Endothelial cell of umbilical vein (primary cell): ENCODE results near the gene PLOD2. TPM values are rescaled to one million over a fixed set of nuclear protein-coding genes. Genes with fewer than 3 reads are reported as not detected.

Source experiments
- BruUV-seq: library from RNA; stranded (reverse); fragments of 400-500 nt; replicated peaks from 2 replicates; lab custom pipeline; 2021; lab: Mats Ljungman, UMichigan
- CTCF ChIA-PET: fragments of 300-600, 350-600 bp; sonication (Branson Sonifier 250); formaldehyde crosslinking; loops from one replicate; lab custom pipeline; 2021; ENCODE audit warnings: antibody characterized with exemption, inconsistent platforms; lab: Charles Lee
- POLR2A ChIA-PET: fragments of 300-600, 350-600 bp; sonication (Branson Sonifier 250); formaldehyde crosslinking; loops from one replicate; lab custom pipeline; 2021; ENCODE audit warnings: antibody characterized with exemption, inconsistent platforms; lab: Charles Lee
- DNase-seq: peaks from one replicate; pipeline ENCODE4 v3.0.0-alpha.2; 2011; ENCODE audit warnings: low read depth, low spot score
- FAIRE-seq: peaks from 2 replicates; lab custom pipeline; 2011; peaks lifted over from hg19 to GRCh38; lab: Jason Lieb, UNC
- H2AFZ ChIP-seq: 2 replicates; pipeline ENCODE4 v1.6.0; 2012; ENCODE audit warnings: low read depth, low read length, control low read depth, inconsistent platforms
- H3K27ac ChIP-seq: 2 replicates; pipeline ENCODE4 v1.5.1; 2011; ENCODE audit warnings: low read depth, mild to moderate bottlenecking, control low read depth, low read length, moderate library complexity; ENCODE audit not compliant: insufficient read depth
- H3K27me3 ChIP-seq, 2 experiments: 2 replicates each; pipeline versions ENCODE4 v1.6.0 to v1.6.1; 2011; ENCODE audit warnings: low read length in 2 of 2, mixed read lengths in 1 of 2; ENCODE audit not compliant: control insufficient read depth in 2 of 2, insufficient read depth in 2 of 2
- H3K36me3 ChIP-seq, 2 experiments: 2 replicates in 1 of 2; 3 replicates in 1 of 2; pipeline ENCODE4 v1.5.1; 2011; ENCODE audit warnings: low read length in 2 of 2, mild to moderate bottlenecking in 1 of 2, moderate library complexity in 1 of 2; ENCODE audit not compliant: control insufficient read depth in 2 of 2, insufficient read depth in 2 of 2; ENCODE audit errors: extremely low read depth in 1 of 2
- H3K4me1 ChIP-seq: 3 replicates; pipeline ENCODE4 v1.5.1; 2011; ENCODE audit warnings: mild to moderate bottlenecking, low read length; ENCODE audit not compliant: control insufficient read depth, insufficient read depth; ENCODE audit errors: extremely low read depth
- H3K4me2 ChIP-seq: 2 replicates; pipeline ENCODE4 v1.6.1; 2011; ENCODE audit warnings: low read length, control low read depth, mixed read lengths; ENCODE audit not compliant: insufficient read depth
- H3K4me3 ChIP-seq, 3 experiments: fragments of 200-600 bp in 1 of 3; sonication (generic), shearing (Covaris generic) in 1 of 3; replicated peaks in 1 of 3; 2 replicates each; pipeline ENCODE4 v1.5.1; 2011 to 2016; ENCODE audit warnings: control low read depth in 3 of 3, low read length in 3 of 3, mild to moderate bottlenecking in 2 of 3, inconsistent platforms in 1 of 3, low read depth in 1 of 3, moderate library complexity in 1 of 3; ENCODE audit not compliant: insufficient read depth in 1 of 3
- H3K79me2 ChIP-seq: 2 replicates; pipeline ENCODE4 v1.6.0; 2012; ENCODE audit warnings: low read length, inconsistent platforms; ENCODE audit not compliant: control insufficient read depth, insufficient read depth
- H3K9ac ChIP-seq: replicated peaks from 2 replicates; pipeline ENCODE3; 2011; ENCODE audit warnings: low read length, control low read depth; ENCODE audit not compliant: insufficient read depth; ENCODE audit errors: extremely low read depth
- H3K9me1 ChIP-seq: replicated peaks from 3 replicates; pipeline ENCODE4 v1.6.0; 2011; ENCODE audit warnings: mild to moderate bottlenecking, low read length; ENCODE audit not compliant: control insufficient read depth, insufficient read depth; ENCODE audit errors: extremely low read depth
- H3K9me3 ChIP-seq: replicated peaks from 2 replicates; pipeline ENCODE4 v1.5.1; 2012; ENCODE audit warnings: low read length, inconsistent platforms; ENCODE audit not compliant: control insufficient read depth, insufficient read depth
- H4K20me1 ChIP-seq: replicated peaks from 2 replicates; pipeline ENCODE3; 2011; ENCODE audit warnings: mild to moderate bottlenecking, low read length; ENCODE audit not compliant: control insufficient read depth, insufficient read depth; ENCODE audit errors: extremely low read depth
- CTCF ChIP-seq, 2 donors: IDR thresholded peaks; 1 replicate in 1 of 2; 2 replicates in 1 of 2; pipeline ENCODE4 v1.5.1; 2011; ENCODE audit warnings: low read length in 2 of 2, mild to moderate bottlenecking in 2 of 2, moderate library complexity in 2 of 2, control low read depth in 1 of 2, inconsistent platforms in 1 of 2, low read depth in 1 of 2; ENCODE audit not compliant: insufficient read depth in 1 of 2; ENCODE audit errors: extremely low read depth in 1 of 2
- EZH2 ChIP-seq: IDR thresholded peaks from 2 replicates; pipeline ENCODE4 v1.6.1; 2012; ENCODE audit warnings: borderline replicate concordance, low read depth, mild to moderate bottlenecking, moderate library complexity, low read length, inconsistent platforms; ENCODE audit not compliant: severe bottlenecking
- FOS ChIP-seq: IDR thresholded peaks from 2 replicates; pipeline ENCODE4 v1.6.1; 2011; ENCODE audit warnings: mild to moderate bottlenecking, low read length, moderate library complexity, borderline replicate concordance; ENCODE audit not compliant: insufficient read depth
- GATA2 ChIP-seq: IDR thresholded peaks from 2 replicates; pipeline ENCODE4 v1.7.0; 2011; ENCODE audit warnings: low read depth, mild to moderate bottlenecking, moderate library complexity, mixed read lengths, low read length; ENCODE audit not compliant: insufficient read length, insufficient read depth
- JUN ChIP-seq: IDR thresholded peaks from 2 replicates; pipeline ENCODE4 v1.6.1; 2011; ENCODE audit warnings: borderline replicate concordance, low read depth; ENCODE audit not compliant: insufficient read length, insufficient read depth
- MAX ChIP-seq: IDR thresholded peaks from 2 replicates; pipeline ENCODE4 v1.6.1; 2011; ENCODE audit not compliant: insufficient read depth, insufficient read length
- POLR2A ChIP-seq: IDR thresholded peaks from 2 replicates; pipeline ENCODE4 v1.6.1; 2012; ENCODE audit warnings: low read depth, mild to moderate bottlenecking, control low read depth, low read length
- dilution Hi-C: fragments of 300-500 bp; cut with MboI; formaldehyde crosslinking; loops from one replicate; pipeline ENCODE4 v1.15.0; 2019; ENCODE audit warnings: low sequenced_read_pairs; ENCODE audit not compliant: extremely low pct_ligation_motif_present
- intact Hi-C: fragments of 100-400 bp; cut with micrococcal nuclease; formaldehyde crosslinking; loops from one replicate; pipeline ENCODE4 v1.10.0; 2022
- polyA plus RNA-seq, 4 experiments: library from polyadenylated mRNA; depleted of rRNA in 3 of 4; stranded (reverse) in 3 of 4; unstranded in 1 of 4; fragments of >200 nt; gene quantifications; 2 replicates each; pipeline versions ENCODE4 v1.2.1 to v1.2.3, GENCODE V29; 2011 to 2012; ENCODE audit warnings: missing spikeins in 1 of 4
- total RNA-seq: library from RNA; stranded (reverse); gene quantifications from 2 replicates; pipeline ENCODE4 v1.2.3, GENCODE V29; 2021

Gene PLOD2
- total and polyA plus RNA-seq, 2 donors (not counting 3 experiments of a cell fraction or from before 2014, with no cell fraction given) = 36.1 to 193 TPM

GRCh38 chr3:146166826-146167225 lies 5.8 kb upstream of the PLOD2 start:
- Histone ChIP-seq H3K4me2 (peak overlapping the region; percentile 39), H3K36me3 (no peaks in the 10 kb centered on the region), H3K9me3 (no peaks in the 10 kb centered on the region), H3K79me2 (peaks cover 18% of the 10 kb centered on the region), H3K27me3 (no peaks in the 10 kb centered on the region), H3K4me3 (no peak overlapping the region), H2AFZ (peak overlapping the region; percentile 22), H4K20me1 (no peaks in the 10 kb centered on the region), H3K4me1 (peaks cover 56% of the 10 kb centered on the region), H3K9ac (peak overlapping the region; percentile 0), H3K27ac (peak overlapping the region; percentile 65), H3K9me1 (no peaks in the 10 kb centered on the region)
- intact Hi-C loops (loop anchor here (1.0 kb wide), 1 partner anchor 10 kb away; no protein-coding TSS in a partner anchor), dilution Hi-C loops (no loop called here)
- TF ChIP-seq GATA2 = peak; percentile 50
- no peak for TF ChIP-seq POLR2A
- TF ChIP-seq MAX = no peak
- no peak for TF ChIP-seq JUN
- no TSS peak for BruUV-seq
- FAIRE-seq (no peak), DNase-seq (peak; percentile 67)
- ChIA-PET CTCF (interaction anchor here (0.6 to 3.1 kb wide), 15 partner anchors 8 to 390 kb away, joined by 3 to 25 read pairs (median 3); no protein-coding TSS in a partner anchor), POLR2A (interaction anchor here (0.7 to 2.6 kb wide), 4 partner anchors 8 to 89 kb away, joined by 3 to 13 read pairs (median 4); no protein-coding TSS in a partner anchor)

GRCh38 chr3:146166415-146166821 lies 5.4 kb upstream of the PLOD2 start:
- Histone ChIP-seq H3K36me3 (no peaks in the 10 kb centered on the region), H3K4me2 (peak overlapping the region; percentile 39), H4K20me1 (no peaks in the 10 kb centered on the region), H3K9me1 (no peaks in the 10 kb centered on the region), H3K9me3 (no peaks in the 10 kb centered on the region), H3K4me1 (peaks cover 57% of the 10 kb centered on the region), H3K9ac (peak overlapping the region; percentile 0), H3K27ac (peak overlapping the region; percentile 65), H3K4me3 (no peak overlapping the region), H3K27me3 (no peaks in the 10 kb centered on the region), H2AFZ (peak overlapping the region; percentile 20), H3K79me2 (peaks cover 22% of the 10 kb centered on the region)
- POLR2A ChIA-PET = interaction anchor here (0.7 to 2.6 kb wide), 4 partner anchors 8 to 89 kb away, joined by 3 to 13 read pairs (median 4); no protein-coding TSS in a partner anchor
- no TSS peak for BruUV-seq
- dilution Hi-C loops (no loop called here), intact Hi-C loops (no loop called here)
- FAIRE-seq (peak; percentile 89), DNase-seq (peak; percentile 58)
- CTCF ChIA-PET = interaction anchor here (0.6 to 3.1 kb wide), 14 partner anchors 9 to 390 kb away, joined by 3 to 25 read pairs (median 4); no protein-coding TSS in a partner anchor
- TF ChIP-seq EZH2 (no peak), JUN (peak; percentile 11), CTCF (IDR thresholded peaks at IDR 0.05; ENCODE audit: extremely low read depth in 1 of 2, insufficient read depth in 1 of 2, low read depth in 1 of 2, low read length in 2 of 2) (no peak), FOS (peak; percentile 60)
